CD4-positive, alpha-beta T cell (primary cell): Measurements from ENCODE around the gene SNAP47. TPM values are rescaled to one million over a fixed set of nuclear protein-coding genes. Genes with fewer than 3 reads are reported as not detected.
A peak's percentile ranks its signal among the peaks of the same experiment; 100 is the strongest.

Experiments
- ATAC-seq: fragments of 200-7000 bp; cut with Tn5 transposase; one replicate; pipeline ENCODE4 v1.10.0; 2022; ENCODE audit warnings: mild to moderate bottlenecking; ENCODE audit not compliant: poor library complexity
- CTCF ChIA-PET: fragments of 350-600 bp; sonication (Branson Sonifier 250); formaldehyde crosslinking; loops from one replicate; lab custom pipeline; 2021; ENCODE audit warnings: antibody characterized with exemption, inconsistent platforms; lab: Charles Lee
- POLR2A ChIA-PET: fragments of 350-600 bp; sonication (Branson Sonifier 250); formaldehyde crosslinking; loops from one replicate; lab custom pipeline; 2021; ENCODE audit warnings: antibody characterized with exemption, inconsistent platforms; lab: Charles Lee
- DNase-seq, 14 experiments: peaks; one replicate each; pipeline ENCODE4 v3.0.0-alpha.2; 2013 to 2020; ENCODE audit warnings: mixed read lengths in 2 of 14
- H3K27ac ChIP-seq, 2 donors: one replicate each; pipeline versions ENCODE4 v1.5.1 to v1.7.0; 2013; ENCODE audit warnings: low read length in 2 of 2, low read depth in 1 of 2, mild to moderate bottlenecking in 1 of 2
- H3K27me3 ChIP-seq, 2 experiments: 1 replicate in 1 of 2; 2 replicates in 1 of 2; pipeline versions ENCODE4 v1.6.1 to v1.7.0; 2013; ENCODE audit warnings: low read length in 2 of 2, control low read depth in 1 of 2, mild to moderate bottlenecking in 1 of 2, moderate library complexity in 1 of 2; ENCODE audit not compliant: insufficient read depth in 2 of 2, control insufficient read depth in 1 of 2
- H3K36me3 ChIP-seq: one replicate; pipeline ENCODE4 v1.6.1; 2013; ENCODE audit warnings: low read length, control low read depth; ENCODE audit not compliant: insufficient read depth
- H3K4me1 ChIP-seq: one replicate; pipeline ENCODE4 v1.6.1; 2013; ENCODE audit warnings: low read length, control low read depth; ENCODE audit not compliant: insufficient read depth
- H3K4me3 ChIP-seq: one replicate; pipeline ENCODE4 v1.5.1; 2013; ENCODE audit warnings: mild to moderate bottlenecking, low read length, moderate library complexity
- H3K9me3 ChIP-seq, 2 experiments: 1 replicate in 1 of 2; 2 replicates in 1 of 2; pipeline versions ENCODE4 v1.6.1 to v1.7.0; 2013; ENCODE audit warnings: low read length in 2 of 2, mild to moderate bottlenecking in 2 of 2, control low read depth in 1 of 2, moderate library complexity in 1 of 2; ENCODE audit not compliant: control insufficient read depth in 1 of 2, insufficient read depth in 1 of 2
- H3K27ac Mint-ChIP-seq: one replicate; pipeline ENCODE4 v1.8.0; 2020; ENCODE audit warnings: mixed read lengths
- H3K27me3 Mint-ChIP-seq: one replicate; pipeline ENCODE4 v1.8.0; 2021; ENCODE audit warnings: mixed read lengths
- H3K36me3 Mint-ChIP-seq: one replicate; pipeline ENCODE4 v1.8.0; 2021; ENCODE audit warnings: low read depth, mixed read lengths
- H3K4me1 Mint-ChIP-seq: one replicate; pipeline ENCODE4 v1.8.0; 2021; ENCODE audit warnings: low read depth, mixed read lengths
- H3K4me3 Mint-ChIP-seq: one replicate; pipeline ENCODE4 v1.8.0; 2020; ENCODE audit warnings: mild to moderate bottlenecking, mixed read lengths
- H3K9me3 Mint-ChIP-seq: one replicate; pipeline ENCODE4 v1.8.0; 2020; ENCODE audit warnings: mixed read lengths
- intact Hi-C, 2 experiments: fragments of 100-400 bp; cut with DNase I in 1 of 2; cut with micrococcal nuclease in 1 of 2; formaldehyde crosslinking; loops; one replicate each; pipeline versions ENCODE4 v1.15.1 to v1.9.0; 2023 to 2025; cut with DNase I, micrococcal nuclease
- total RNA-seq, 174 experiments: library from RNA in 2 of 174; stranded (reverse) in 2 of 174; gene quantifications; one replicate each; pipeline ENCODE4 v1.2.3 and lab custom pipeline; 2021 to 2026
- TF ChIP-seq, protein P1 (sequence below): fragments of 200-600 bp; IDR thresholded peaks from one replicate; pipeline ENCODE4 v1.8.0; 2022; ENCODE audit warnings: antibody characterized with exemption, mild to moderate bottlenecking

Gene SNAP47
- total RNA-seq, 2 experiments from 2014 or later: 12.8 to 14.0 TPM

DNA sequence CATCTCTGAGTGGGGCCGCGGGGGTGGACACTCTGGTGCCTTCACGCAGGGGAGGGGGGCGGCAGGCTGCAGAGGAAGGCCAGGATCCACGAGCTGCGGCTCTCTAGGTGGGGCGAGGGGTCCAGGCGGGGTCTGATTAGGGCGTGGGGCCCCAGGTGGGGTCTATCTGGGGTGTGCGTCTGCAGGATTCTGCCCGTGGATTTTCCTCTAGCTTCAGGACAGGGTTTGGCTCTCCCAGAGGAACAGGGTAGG lies 6.4 kb upstream of the SNAP47 start:
- H3K4me3 Mint-ChIP-seq: peak overlapping the region; percentile 88
- H3K4me1 Mint-ChIP-seq: peaks cover 31% of the 10 kb centered on the region
- ChIA-PET POLR2A (interaction anchor here (1.0 kb wide), 1 partner anchor 29 kb away, joined by 3 read pairs; no protein-coding TSS in a partner anchor), CTCF (no interaction called here)
- H3K36me3 Mint-ChIP-seq: no peaks in the 10 kb centered on the region
- Histone ChIP-seq H3K4me1 (peaks cover 33% of the 10 kb centered on the region), H3K9me3 (no peaks in the 10 kb centered on the region), H3K27me3 (no peaks in the 10 kb centered on the region), H3K4me3 (peak overlapping the region; percentile 77), H3K27ac (peak overlapping the region in 1 of 2 donors; percentile 36), H3K36me3 (peaks cover 16% of the 10 kb centered on the region)
- peak; percentile 19 for ATAC-seq
- TF ChIP-seq, protein P1, sequence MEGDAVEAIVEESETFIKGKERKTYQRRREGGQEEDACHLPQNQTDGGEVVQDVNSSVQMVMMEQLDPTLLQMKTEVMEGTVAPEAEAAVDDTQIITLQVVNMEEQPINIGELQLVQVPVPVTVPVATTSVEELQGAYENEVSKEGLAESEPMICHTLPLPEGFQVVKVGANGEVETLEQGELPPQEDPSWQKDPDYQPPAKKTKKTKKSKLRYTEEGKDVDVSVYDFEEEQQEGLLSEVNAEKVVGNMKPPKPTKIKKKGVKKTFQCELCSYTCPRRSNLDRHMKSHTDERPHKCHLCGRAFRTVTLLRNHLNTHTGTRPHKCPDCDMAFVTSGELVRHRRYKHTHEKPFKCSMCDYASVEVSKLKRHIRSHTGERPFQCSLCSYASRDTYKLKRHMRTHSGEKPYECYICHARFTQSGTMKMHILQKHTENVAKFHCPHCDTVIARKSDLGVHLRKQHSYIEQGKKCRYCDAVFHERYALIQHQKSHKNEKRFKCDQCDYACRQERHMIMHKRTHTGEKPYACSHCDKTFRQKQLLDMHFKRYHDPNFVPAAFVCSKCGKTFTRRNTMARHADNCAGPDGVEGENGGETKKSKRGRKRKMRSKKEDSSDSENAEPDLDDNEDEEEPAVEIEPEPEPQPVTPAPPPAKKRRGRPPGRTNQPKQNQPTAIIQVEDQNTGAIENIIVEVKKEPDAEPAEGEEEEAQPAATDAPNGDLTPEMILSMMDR: no peak
- no peak for DNase-seq
- H3K27ac Mint-ChIP-seq: peak overlapping the region; percentile 76
- peaks cover 5% of the 10 kb centered on the region for H3K27me3 Mint-ChIP-seq
- no peaks in the 10 kb centered on the region for H3K9me3 Mint-ChIP-seq
- intact Hi-C loops: loop anchor here in 1 of 2 experiments (5.0 kb wide), 1 partner anchor 548 kb away; no protein-coding TSS in a partner anchor

DNA sequence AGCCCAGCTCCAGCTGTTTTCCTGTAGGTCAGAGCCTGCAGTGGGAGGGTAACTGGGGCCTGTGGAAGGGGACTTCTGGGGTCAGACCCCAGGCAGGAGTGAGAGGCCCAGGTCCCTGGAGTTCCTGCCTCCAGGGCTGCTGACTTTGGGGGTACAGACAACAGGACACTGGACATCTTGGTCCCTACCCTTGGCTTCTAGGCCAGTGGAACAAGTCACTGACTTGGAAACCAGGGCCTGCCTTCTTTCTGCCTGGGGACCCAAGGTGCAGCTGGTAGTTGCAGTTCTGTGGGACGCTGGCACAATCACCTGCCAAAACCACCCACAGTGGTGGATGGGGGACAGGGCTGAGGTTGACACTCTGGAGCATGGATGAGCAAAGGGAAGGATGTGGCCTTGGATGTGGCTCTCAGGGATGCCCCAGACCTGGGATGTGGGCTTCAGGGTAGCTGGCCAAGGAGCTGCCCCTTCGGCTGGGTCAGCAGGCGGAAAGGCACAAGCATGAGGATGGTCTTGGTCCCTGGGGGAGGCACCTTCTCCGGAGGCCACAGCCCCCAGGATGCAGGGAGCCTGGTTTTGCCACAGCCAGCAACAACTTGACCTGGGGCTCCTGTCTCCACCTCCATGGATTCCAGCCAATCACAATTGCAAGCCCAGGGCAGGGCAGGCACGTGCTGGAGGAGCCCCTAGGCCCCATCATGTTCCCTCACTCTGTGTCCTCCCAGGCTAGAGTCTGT lies 5.9 kb upstream of the SNAP47 start:
- Histone ChIP-seq H3K4me3 (peak overlapping the region; percentile 77), H3K27me3 (no peaks in the 10 kb centered on the region), H3K4me1 (peaks cover 38% of the 10 kb centered on the region), H3K9me3 (no peaks in the 10 kb centered on the region), H3K27ac (peak overlapping the region; percentile 23 to 36), H3K36me3 (peaks cover 16% of the 10 kb centered on the region)
- intact Hi-C loops: loop anchor here in 1 of 2 experiments (5.0 kb wide), 1 partner anchor 548 kb away; no protein-coding TSS in a partner anchor
- H3K4me1 Mint-ChIP-seq: peaks cover 36% of the 10 kb centered on the region
- H3K27ac Mint-ChIP-seq: peak overlapping the region; percentile 76
- ChIA-PET POLR2A (interaction anchor here (1.0 kb wide), 1 partner anchor 28 kb away, joined by 3 read pairs; no protein-coding TSS in a partner anchor), CTCF (interaction anchor here (1.8 to 1.9 kb wide), 2 partner anchors 37 to 225 kb away, joined by 4 to 6 read pairs; no protein-coding TSS in a partner anchor)
- H3K9me3 Mint-ChIP-seq: no peaks in the 10 kb centered on the region
- H3K4me3 Mint-ChIP-seq: peak overlapping the region; percentile 88
- TF ChIP-seq, protein P1: no peak
- peaks cover 5% of the 10 kb centered on the region for H3K27me3 Mint-ChIP-seq
- peak in 1 of 14 experiments; percentile 26 for DNase-seq
- no peak for ATAC-seq
- H3K36me3 Mint-ChIP-seq: peaks cover 3% of the 10 kb centered on the region

DNA sequence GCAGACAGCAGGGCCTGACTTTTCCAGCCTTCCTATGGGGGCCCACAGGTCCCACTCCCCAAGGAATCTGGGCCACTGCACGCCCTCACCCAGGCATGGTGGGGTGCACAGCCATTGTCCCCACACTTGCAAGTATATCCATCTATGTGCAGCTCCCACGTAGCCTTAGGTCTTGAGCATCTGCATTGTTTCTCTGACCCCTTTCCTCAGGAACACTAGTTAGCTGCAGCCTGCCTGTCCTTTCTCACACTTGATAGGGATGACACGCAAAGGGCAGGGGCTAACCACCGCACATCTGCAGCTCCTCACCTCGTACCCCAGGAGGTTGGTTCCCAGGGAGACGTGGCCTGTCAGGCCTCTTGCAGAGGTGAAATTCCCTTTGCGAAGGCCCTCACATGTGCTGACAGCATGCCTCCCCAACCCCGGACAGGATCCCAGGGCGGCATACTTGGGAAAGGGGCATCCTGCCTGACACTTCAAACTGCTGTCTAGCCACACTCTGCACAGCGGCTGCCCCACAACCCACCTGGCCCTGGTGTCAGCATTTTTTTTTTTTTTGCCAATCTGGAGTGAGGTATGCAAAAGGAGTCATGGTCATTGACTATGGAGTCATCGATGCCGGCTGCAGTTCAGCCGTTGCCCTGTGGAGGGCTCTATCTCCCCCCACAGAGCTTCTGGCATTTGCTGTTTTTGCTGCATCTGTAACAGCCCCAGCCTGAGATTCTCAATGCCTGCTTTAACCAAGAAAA lies 5.2 kb upstream of the SNAP47 start:
- Mint-ChIP-seq H3K27me3 (peaks cover 5% of the 10 kb centered on the region), H3K9me3 (no peaks in the 10 kb centered on the region), H3K4me1 (peaks cover 41% of the 10 kb centered on the region), H3K4me3 (peak overlapping the region; percentile 88), H3K36me3 (peaks cover 8% of the 10 kb centered on the region), H3K27ac (peak overlapping the region; percentile 76)
- TF ChIP-seq, protein P1: peak; percentile 51
- Histone ChIP-seq H3K36me3 (peaks cover 16% of the 10 kb centered on the region), H3K4me3 (no peak overlapping the region), H3K27ac (peak overlapping the region in 1 of 2 donors; percentile 36), H3K4me1 (peaks cover 42% of the 10 kb centered on the region), H3K9me3 (no peaks in the 10 kb centered on the region), H3K27me3 (no peaks in the 10 kb centered on the region)
- ChIA-PET CTCF (interaction anchor here (0.7 to 1.9 kb wide), 4 partner anchors 32 to 224 kb away, joined by 3 to 6 read pairs (median 4); no protein-coding TSS in a partner anchor), POLR2A (interaction anchor here (0.7 to 1.5 kb wide), 2 partner anchors 58 to 225 kb away, joined by 3 read pairs; no protein-coding TSS in a partner anchor)
- DNase-seq (peak in 5 of 14 experiments; percentile 36 to 68 (median 49)), ATAC-seq (peak; percentile 26)
- intact Hi-C loops: loop anchor here in 1 of 2 experiments (5.0 to 10.0 kb wide), 5 partner anchors 168 to 1895 kb away; partner anchors contain the start of genes C1orf35, MRPL55, TAF5L and URB2
